HG03378 (cell line): ENCODE data around the gene GSTO2.
A peak's percentile ranks its signal among the peaks of the same experiment; 100 is the strongest.

Experiments
- ATAC-seq: cut with Tn5 transposase; IDR thresholded peaks from one replicate; pipeline ENCODE4 v1.9.1; 2021; ENCODE audit warnings: mild to moderate bottlenecking, moderate library complexity; ENCODE audit not compliant: unreplicated experiment

GSTO2 gene

DNA sequence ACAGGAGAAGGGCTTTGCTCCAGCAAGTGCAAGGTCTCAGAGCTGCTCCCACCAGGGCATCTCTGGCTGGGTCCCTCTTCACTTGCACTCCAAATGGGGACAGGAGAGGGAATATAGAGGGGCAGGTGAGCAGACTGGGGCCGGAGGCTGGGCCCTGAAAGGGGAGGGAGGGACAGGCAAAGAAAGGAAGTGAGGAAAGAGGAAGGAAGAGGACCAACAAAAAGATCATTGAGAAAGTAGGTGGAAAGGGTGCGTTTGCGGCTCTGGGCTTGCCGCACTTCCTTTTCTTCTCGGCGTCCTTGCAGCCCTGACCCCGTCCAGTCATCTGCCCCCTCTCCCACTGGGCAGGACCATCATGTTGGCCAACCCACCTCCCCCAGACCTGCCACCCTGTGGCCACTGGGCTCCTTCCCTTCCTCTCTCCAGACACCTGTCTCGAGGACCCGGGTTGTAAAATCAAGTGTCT lies 55.3 kb downstream of the GSTO2 start:
- ATAC-seq: no peak

- ATAC-seq: no peak
Measured at GRCh38 chr10:104324931-104325330, 55.9 kb downstream of the GSTO2 start.

GRCh38 chr10:104325436-104326435 lies 56.8 kb downstream of the GSTO2 start:
- no peak for ATAC-seq

DNA sequence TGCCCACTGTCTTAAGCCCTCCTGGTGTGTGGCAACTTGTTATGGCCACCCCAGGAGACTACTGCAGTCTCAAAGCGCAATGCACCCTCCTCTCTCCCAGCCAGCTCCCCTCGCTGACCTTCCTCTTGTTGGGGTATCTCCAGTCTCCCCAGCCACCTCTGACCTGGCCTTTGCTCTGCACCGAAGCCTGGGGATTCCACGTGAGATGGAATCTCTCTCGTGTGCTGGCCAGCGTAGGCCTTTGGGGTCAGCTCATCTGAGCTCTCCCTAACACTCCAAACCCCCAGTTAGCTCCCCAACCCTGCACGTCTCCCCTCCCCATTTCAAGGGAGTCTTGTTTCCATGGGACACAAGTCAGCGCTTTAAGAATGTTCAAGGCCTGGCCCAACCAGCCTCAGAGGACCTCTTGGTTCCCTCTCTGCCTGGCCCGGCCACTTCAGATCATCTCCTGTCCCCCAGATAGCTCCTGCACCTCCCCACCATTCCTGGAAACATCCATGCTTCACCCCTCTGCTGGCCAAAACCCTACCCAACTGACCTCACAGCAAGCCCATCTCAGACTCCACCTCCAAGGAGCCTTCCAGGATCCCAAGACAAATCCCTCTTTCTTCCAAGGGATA lies 58.1 kb downstream of the GSTO2 start:
- no peak for ATAC-seq

- no peak for ATAC-seq
Measured at GRCh38 chr10:104327745-104328645, 59.0 kb downstream of the GSTO2 start.

- no peak for ATAC-seq
Measured at GRCh38 chr10:104328646-104328895, 59.6 kb downstream of the GSTO2 start.

- peak; percentile 50 for ATAC-seq
Measured at GRCh38 chr10:104328896-104329710, 60.1 kb downstream of the GSTO2 start.

GRCh38 chr10:104329735-104330134 lies 60.8 kb downstream of the GSTO2 start:
- no peak for ATAC-seq

DNA sequence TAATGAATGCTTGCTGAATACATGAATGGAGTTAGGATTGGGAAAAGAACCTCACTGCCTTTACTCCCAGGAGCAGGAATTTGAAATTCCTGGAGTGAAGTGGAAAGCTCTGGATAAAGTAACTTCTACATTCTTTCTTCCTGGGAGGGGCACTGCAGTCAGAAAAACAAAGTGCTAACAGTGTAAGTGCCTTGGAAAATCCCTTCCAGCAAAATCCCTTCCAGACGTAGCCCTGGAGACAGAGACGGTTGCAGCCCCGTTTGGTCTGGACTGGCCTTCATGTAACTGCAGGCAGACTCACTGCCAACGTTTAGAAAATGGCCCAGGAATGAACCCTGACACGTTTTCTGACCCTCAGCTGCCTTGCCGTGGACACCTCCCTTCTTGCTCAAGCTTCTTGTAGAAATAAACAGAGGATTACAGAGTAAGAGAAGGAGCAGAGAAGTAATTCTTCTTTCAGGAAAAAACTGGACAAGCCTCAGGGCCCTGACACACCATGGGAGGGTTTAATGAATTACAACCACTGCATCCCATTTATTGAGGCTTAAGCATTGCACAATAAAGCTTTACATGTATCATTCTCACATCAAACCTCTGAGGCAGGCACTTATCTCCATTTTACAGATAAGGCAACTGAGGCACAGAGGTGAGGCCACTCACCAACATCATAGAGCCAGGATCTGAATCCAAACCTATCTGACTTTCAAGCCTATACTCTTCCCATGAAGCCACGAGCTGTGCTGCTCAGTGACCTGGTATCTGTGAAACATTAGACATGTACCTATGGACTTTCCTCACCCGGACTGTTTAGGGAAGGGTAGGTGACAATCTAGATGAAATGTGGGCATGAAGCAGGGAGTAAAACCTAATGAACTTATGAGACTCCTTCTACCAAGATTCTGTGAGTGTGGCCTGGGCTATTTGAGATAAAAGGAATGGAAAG lies 61.5 kb downstream of the GSTO2 start:
- ATAC-seq: no peak

DNA sequence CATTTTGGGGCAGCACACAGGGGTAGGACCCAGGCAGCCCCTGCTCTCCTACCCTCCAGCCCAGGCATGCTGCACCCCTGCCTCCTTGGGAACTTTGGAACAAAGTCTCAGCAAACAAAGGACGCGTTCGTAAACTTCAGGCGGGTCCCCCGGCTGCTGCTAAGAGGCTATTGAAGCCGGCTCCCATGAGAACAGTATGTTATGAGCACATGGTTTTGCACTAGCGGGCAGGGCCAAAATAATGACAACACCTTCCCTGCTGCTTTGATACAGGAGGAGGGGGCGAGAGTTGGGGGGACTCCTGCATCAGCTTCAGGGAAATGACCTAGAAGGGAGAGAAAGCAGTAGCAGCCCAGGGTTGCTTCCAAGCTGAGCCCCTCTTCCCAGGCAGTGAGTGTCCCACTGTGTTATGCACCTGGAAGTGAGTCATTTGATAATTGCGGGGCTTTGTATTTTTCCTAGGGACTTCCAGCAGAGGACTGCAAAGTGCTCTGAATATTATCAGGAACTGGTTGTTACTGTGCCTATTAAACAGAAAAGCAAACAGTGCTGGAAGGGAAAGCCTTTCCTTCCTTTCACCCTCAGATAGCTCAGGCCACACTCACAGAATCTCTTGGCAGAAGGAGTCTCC lies 62.3 kb downstream of the GSTO2 start:
- ATAC-seq: no peak

DNA sequence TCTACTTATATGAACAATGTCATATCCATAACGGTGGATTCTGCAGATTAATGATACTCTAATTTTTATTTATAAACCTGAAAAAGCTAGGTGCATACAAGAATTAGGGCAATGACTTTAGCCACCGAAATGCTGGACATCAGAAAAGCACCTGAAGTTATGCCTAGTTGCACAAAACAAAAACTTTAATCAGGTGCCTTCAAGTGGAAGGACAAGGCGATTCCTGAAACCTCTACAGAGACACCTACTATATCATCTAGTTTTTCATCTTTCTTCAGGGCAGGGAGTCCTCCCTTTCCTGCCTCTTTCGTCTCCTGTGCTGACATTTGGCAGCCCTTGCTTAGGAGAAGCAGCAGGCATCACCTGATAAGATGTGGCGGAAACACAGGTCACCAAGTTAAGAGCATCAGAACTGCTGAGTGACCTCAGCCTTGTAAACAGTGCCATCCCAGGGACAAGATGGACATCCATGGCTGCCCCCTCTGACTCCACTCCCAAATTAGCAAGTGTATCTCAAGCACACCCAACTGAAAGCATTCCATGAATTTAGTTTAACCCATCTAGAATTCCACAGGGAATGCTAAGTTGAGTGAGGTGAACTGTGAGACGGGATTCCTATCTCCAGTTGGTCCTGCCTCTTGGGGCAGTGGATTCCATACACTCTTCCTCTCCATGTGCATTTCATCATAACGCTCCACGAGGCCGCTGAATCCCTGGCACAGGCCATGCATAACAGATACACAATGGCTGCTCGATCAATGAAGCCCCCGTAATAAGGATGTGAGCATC lies 63.5 kb downstream of the GSTO2 start:
- no peak for ATAC-seq

DNA sequence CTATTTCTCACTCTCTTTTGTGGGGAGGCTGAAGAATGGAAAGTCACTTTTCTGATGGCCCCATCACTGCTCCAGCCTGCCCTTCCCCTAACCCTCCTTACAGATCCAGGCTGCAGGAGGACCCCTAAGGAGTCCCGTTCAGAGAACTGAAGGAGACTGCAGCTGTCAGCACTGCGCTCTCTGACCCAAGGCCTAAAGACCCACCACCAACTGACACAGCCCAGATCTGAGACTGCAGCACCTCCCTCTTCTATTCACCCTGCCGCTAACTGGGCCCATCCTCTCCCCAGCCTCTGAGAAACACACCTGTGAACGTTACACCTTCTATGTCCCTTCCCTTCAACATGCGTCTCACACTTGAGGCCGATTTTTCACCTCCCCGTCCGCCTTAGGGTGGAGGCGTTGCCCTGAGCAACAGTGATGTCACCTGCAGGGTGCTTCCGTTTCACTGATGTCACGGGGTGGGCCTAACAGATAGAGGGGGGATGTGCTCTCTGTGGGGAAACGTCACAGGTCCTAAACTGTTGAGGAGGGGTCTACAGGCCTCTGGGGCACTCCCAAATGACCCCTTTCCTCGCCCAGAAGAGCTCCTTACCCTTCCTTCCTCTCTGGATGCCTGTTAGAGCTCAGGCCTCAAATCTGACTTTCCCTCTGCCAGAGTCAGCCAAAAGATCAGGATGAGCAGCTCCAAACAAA lies 64.2 kb downstream of the GSTO2 start:
- ATAC-seq: no peak

DNA sequence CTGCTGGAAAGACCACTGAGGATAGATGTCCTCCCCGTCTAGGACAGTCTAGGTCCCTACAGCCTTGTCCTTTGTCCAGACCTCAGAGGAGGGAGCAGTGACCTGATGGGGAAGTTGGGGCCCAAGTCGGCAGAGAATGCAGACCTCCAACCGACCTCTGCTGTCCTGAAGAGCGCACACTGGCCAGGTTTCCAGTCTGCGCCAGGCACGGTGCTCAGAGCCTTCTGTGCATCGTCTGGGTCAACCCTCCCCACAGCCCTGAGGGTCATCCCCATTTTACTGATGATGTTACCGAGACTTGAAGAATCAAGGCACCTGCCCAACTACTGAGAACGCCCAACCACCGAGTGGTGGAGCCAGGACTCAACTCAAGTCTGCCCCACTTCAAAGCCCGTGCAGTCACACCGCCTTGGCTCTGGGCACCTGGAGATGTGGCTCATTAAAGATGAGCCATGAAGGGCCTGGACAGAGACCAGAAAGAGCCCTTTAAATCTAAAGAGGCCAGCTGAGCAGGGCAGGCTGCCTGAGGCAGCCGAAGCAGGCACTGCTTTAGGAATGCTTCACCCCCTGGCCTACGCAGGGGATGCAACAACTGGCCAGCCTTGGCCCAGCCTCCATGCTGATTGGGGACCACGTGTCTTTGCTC lies 64.9 kb downstream of the GSTO2 start:
- ATAC-seq: no peak

DNA sequence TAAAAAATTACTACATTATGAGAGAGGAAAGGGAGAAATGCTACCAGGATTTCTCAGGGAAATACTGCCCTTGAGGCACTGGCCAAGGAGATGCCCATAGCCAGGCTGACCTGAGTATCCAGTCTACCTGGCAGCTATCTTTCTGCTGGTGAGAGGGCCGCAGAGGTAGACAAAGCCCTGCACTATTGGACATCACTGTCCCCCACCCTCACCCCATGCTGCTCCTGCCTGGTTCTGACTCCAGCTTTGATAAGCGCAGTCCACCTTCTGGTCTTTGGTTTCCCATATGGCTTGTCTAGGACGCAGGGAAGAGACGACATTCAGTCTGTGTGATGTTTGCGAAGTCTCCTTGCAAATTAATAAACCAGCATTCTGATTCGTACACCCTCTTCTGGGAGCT lies 65.6 kb downstream of the GSTO2 start:
- no peak for ATAC-seq

- no peak for ATAC-seq
Measured at GRCh38 chr10:104334965-104335650, 66.1 kb downstream of the GSTO2 start.

GRCh38 chr10:104336821-104337467 lies 68.0 kb downstream of the GSTO2 start:
- no peak for ATAC-seq
